ENCODE measurements around the gene WDR55.
"Not testable (repeated sequence)": the region's sequence is repeated elsewhere in the genome, so short reads cannot be mapped to it uniquely, and the experiment has no call there.

Gene WDR55

GRCh38 chr5:140713562-140714094 is 48.9 kb downstream of the WDR55 start:
- DNase-seq: no peak

DNA sequence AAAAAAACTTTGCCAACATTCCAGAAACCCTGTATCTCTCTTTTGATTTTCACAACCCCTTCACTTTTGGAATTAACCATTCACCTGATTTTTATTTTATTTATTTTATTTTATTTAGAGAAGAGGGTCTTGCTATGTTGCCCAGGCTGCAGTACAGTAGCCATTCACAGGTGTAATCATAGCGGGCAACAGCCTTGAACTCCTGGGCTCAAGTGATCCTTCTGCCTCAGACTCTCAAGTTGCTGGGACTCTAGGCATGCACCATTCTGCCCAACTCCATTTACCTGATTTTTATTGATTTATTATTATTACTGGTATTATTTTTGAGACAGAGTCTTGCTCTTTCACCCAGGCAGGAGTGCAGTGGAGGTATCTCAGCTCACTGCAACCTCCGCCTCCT is 51.5 kb downstream of the WDR55 start:
- DNase-seq: not testable (repeated sequence)

DNA sequence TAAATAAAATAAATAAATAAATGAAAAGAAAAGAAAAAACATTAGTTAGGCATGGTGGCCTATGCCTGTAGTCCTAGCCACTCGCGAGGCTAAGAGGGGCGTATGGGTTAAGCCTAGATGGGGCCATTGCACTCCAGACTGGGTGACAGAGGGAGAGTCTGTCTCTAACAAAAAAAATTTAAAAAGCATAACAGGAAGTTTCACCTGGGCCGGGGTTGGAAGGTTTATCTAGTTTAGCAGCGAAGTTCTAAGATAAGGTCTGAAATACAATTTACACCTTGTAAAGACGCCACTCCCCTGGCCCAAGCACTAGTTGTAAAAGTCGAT is 53.5 kb downstream of the WDR55 start:
- DNase-seq: no peak

- DNase-seq: not testable (repeated sequence)
Measured at GRCh38 chr5:140720738-140721137, 56.0 kb downstream of the WDR55 start.

DNA sequence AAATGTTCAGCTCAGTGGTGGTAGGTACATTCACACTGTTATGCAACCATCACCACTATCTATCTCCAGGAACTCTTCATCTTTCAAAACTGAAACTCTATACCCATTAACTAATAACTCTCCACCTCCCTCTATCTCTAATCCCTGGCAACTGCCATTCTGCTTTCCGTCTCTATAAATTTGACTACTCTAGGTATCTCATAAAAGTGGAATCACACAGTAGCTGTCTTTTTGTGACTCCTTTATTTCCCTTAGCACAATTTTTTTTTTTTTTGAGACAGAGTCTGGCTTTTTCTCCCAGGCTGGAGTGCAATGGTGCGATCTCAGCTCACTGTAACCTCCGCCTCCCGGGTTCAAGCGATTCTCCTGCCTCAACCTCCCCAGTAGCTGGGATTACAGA is 56.7 kb downstream of the WDR55 start:
- DNase-seq: not testable (repeated sequence)
